CD4-positive, alpha-beta T cell treated with Interleukin-21 for 1 hour (primary cell): ENCODE results near the gene ZNF385C.
A peak's percentile ranks its signal among the peaks of the same experiment; 100 is the strongest.

Source experiments
- DNase-seq: peaks from one replicate; pipeline ENCODE4 v3.0.0-alpha.2; 2020

The ZNF385C gene

GRCh38 chr17:42072323-42073187, 25.7 kb downstream of the ZNF385C start:
- DNase-seq = no peak

GRCh38 chr17:42071810-42072209, 26.5 kb downstream of the ZNF385C start:
- no peak for DNase-seq

GRCh38 chr17:42068979-42069378, 29.3 kb downstream of the ZNF385C start:
- no peak for DNase-seq

- DNase-seq = peak; percentile 70
Observed at GRCh38 chr17:42067371-42068091, 30.7 kb downstream of the ZNF385C start.

GRCh38 chr17:42065201-42065600, 33.1 kb downstream of the ZNF385C start:
- no peak for DNase-seq

DNA sequence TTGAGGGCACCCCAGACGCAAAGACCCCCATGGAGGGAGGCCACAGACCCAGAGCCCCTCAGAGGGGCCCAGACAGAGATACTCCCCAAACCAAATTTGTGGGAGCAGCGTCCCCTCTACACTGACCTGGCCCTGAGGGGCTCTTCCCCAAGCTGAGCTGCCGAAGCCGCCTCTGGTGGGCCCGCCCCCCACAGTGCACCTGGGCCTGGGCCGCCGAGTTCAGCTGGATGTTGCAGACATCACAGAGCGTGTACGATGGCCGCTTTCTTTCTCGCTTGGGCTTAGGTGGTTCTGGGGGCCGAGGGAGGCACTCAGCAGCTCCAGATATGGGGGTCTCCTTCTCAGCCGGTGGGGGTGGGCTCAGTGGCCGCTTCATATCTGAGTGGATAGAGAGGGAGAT, 35.6 kb downstream of the ZNF385C start:
- no peak for DNase-seq

DNA sequence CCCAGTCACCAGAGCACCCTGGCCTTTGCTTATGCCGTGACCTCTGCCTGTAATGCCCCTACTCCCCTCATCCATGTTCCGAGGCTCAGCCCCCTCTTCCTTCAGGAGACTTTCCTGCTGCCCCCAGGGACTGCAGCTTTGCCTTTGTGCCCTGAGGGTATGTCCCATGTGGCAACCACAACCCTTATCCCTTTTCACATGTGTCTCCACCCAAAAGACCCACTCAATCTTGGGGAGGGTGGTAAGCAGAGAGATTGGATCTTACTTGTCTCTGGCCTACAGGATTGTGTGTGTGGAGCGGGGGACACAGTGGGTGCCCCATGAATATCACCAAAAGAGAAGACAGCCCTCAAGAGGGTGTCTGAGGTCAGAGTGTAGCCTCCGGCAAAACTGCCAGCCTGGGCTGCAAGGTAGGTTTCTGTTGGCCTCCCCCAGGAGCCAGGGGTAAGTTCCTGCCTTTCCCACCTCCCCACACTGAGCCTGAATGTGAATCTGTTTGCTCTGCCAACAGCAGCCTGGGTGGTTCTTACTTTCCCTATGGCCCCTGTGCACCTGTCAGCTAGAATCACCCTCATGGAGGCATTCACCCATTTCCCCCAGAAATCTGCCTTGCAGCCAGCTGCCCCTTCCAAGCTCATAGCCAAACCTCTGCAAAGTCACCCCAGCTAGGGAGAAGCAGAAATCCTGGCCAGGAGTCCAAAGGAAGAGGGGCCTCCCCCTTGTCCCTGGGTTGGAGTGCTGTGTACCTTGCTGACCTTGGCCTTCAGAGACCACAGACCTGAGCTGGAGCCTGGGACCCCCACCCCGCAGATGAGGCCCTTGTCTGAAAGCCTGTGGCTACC, 36.4 kb downstream of the ZNF385C start:
- DNase-seq = no peak

- no peak for DNase-seq
Observed at GRCh38 chr17:42060231-42060630, 38.0 kb downstream of the ZNF385C start.

- no peak for DNase-seq
Observed at GRCh38 chr17:42059815-42060214, 38.5 kb downstream of the ZNF385C start.

DNA sequence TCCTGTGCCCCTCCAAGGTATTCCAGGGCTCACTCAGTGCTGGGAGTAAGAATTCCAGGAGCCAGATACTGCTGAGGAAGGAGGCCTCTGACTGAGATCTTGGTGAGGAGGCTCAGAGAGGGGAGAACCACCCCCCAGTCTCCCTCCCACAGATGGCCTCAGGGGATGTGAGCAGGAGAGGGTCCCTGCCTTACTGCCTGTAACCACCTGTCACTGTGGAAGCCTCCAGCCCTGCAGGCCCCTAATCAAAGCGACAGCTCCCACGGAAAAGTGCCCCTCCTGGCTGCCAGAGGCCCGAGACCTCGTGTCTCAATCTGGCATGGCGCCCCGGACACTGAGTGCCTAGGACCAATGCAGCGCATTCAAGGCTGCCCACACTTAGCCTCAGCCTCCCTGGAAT, 40.2 kb downstream of the ZNF385C start:
- no peak for DNase-seq

DNA sequence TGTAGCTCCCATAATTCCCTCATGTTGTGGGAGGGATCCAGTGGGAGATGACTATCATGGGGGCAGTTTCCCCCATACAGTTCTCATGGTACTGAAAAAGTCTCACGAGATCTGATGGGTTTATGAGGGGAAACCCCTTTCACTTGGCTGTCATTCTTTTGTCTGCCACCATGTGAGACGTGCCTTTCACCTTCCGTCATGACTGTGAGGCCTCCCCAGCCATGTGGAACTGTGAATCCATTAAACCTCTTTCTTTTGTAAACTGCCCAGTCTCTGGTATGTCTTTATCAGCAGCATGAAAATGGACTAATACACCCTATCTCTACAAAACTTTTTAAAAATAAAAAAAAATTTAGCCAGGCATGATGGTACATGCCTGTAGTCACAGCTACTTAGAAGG, 41.6 kb downstream of the ZNF385C start:
- DNase-seq = no peak

DNA sequence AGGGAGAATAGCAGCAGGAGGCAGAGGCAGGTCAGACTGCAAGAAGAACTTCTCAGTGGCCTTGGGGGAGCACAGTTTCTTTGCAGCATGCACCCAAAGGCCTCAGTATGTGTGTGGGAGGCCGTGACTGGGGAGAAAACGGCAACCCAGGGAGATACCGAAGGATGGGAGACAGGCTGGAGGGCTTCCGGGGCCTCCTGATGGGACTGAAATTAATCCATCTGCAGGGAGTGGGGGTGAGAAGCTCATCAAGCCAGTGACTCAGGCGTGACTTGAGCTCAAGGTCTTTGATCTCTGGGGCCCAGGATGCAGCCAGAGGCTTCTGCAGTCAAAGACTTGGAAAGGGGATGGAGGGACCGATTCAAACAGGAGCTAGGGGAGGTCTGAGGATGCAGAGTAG, 42.8 kb downstream of the ZNF385C start:
- no peak for DNase-seq

GRCh38 chr17:42055027-42055426, 43.2 kb downstream of the ZNF385C start:
- no peak for DNase-seq

GRCh38 chr17:42053731-42054500, 44.4 kb downstream of the ZNF385C start:
- no peak for DNase-seq

- DNase-seq = no peak
Observed at GRCh38 chr17:42052346-42052877, 45.9 kb downstream of the ZNF385C start.

- no peak for DNase-seq
Observed at GRCh38 chr17:42051645-42052044, 46.6 kb downstream of the ZNF385C start.

- DNase-seq = no peak
Observed at GRCh38 chr17:42051013-42051400, 47.3 kb downstream of the ZNF385C start.

DNA sequence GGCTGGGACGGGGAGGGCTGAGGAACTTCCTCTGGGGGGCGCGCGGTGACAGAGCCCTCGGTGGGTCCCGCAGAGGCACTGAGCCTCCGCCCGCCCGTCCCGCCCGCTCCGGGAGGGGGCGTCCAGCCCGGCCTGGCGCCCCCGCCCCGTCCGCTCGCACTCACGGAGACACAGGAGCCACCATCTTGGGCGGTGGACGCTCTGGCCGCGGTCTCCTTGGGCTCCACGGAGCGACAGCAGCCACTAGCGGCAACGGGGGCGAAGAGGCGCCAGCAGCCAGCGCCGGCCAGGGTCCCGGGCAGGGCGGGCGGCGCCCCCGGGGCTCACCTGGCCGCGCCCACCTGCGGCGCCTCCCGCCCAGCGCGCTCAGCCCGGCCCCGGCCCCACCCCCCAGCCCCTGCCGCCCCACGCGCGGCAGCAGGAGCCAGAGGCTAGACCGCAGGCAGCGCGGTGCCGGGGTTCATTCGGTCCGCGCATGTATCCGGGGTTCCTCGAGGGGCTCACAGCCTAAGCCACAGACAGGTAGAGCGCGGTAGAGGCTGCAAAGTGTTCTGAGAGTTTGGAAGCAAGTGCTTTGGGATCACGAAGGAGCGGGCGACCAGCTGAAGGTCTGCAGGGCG, 47.8 kb downstream of the ZNF385C start, which contains the start of gene C17orf113:
Gene C17orf113 (minus strand): TSS at position 209 of the 620 bp plus-strand sequence. CDS start 7,225 bp downstream, outside the sequence.
- DNase-seq = peak; percentile 45

DNA sequence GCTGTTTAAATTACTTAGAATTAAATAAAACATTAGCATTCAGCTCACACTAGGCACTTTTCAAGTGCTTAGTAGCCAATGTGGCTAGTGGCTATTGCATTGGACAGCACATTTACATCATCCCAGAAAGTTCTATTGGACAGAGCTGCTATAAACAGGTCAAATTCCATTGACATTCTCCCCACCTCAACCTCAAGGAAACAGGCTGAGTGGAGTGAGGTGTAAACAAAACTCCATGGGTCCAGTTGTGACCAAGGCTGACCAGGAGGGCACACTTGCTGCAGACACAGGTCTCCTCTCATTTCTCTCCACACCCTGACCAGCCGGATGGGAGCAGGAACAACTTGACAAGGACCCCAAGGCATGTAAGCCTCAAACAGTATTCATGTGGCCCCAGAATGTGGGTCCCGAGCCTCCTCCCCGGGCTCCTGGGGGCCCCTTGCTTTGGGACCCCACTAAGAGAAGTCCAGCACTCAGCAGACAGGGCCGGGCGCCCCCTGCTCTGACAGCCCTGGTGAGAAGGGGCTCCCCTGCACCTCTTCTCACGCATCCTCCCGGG, 48.4 kb downstream of the ZNF385C start:
- DNase-seq = no peak

DNA sequence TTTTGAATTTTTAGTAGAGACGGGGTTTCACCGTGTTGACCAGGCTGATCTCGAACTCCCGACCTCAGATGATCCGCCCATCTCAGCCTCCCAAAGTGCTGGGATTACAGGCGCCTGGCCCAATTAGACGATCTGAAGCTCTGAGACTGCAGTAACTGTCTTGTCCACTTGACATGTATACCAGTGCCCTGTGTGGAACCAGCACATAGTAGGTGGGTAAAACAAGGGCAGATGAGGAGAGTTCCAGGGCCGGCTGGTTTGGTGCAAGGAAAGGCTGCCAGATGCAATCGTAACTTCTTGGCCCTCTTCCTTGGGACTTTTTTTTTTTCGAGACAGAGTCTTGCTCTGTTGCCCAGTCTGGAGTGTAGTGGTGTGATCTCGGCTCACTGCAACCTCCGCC, 50.9 kb downstream of the ZNF385C start:
- no peak for DNase-seq

DNA sequence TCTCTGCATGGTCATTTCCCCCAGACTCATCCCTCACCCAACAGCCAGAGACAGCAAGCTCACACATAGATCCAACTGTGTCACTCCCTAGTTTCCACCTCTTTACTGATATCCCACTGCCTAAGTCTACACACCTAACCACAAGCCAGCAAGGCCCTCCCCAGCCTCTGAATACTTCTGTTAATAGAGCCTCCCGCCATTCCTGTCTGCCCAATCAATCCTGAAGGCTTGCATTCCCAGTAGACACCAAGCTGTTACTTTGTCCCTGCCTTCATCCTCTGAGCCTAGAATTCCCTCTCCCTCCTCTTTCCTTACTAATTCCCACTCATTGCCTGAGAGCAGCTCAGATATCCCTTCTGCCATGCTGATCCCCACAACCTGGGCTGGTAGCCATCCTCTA, 52.6 kb downstream of the ZNF385C start:
- no peak for DNase-seq
